GM21576 (cell line): ENCODE measurements around the gene ZC3H11A.
"Not testable (repeated sequence)": the region's sequence is repeated elsewhere in the genome, so short reads cannot be mapped to it uniquely, and the experiment has no call there.

ENCODE experiments used
- ATAC-seq: cut with Tn5 transposase; IDR thresholded peaks from one replicate; pipeline ENCODE4 v1.9.1; 2021; ENCODE audit warnings: mild to moderate bottlenecking, moderate library complexity; ENCODE audit not compliant: unreplicated experiment

ZC3H11A gene

DNA sequence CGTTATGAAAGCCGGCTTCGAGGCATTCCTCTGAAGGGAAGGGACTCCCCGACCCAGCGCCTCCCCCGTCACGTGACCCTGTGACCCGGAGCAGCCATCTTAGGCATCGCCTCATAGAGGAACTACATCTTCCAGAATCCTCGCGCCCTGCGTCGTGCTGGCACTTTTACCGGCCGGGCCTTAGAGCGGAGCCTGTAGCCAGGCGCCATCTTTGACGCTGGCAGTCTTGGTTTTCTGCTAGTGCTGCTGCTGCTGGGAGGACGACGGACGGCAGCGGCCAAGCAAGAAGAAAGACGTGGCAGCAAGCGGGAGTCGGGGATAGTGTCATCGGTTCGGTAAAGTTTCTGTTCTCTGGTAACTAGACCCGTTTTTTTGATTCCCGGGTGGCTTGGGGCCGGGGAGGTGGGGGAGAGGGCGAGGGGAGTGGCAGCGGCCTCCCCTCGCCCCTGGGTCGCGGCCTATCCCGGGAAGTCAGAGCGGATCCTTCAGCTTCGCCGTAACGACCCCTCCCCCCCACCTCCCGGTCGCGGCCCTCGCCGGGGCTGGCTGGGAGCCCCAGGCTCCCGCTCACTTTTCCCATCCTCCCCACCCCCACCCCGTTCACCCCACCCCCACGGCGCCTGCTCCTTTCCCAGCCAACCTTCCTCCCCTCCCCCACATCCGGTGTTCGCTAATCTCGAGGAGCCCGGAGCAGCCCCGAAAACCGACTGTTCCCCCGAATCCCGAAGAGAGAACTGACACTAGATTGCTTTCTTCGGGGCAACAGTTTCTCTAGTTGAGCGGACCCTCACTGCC lies at the start of gene ZC3H11A, which contains the start of gene ZBED6:
Gene ZC3H11A (plus strand): TSS at position 183 of the 795 bp plus-strand sequence. CDS start 21,448 bp downstream, outside the sequence.
Gene ZBED6 (plus strand): TSS at position 183 of the 795 bp plus-strand sequence. CDS start 1,900 bp downstream, outside the sequence.
- ATAC-seq = peak; percentile 98

DNA sequence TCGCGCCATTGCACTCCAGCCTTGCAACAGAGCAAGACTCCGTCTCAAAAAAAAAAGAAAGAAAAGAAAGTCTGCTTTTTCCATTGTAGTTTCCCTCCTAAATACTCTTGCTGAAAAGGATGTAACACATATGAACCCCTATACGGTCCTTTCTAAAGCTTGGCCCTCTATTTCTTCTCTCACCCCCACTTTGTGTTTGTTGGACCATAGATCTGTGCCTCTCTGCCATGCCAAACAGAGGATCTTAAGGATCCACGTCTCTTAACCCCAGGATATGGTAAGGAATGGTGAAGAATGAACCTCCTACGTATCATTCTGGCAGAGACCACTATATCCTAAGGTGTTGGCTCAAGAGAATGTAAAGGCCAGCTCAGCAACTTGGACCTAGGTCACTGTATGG lies 49.1 kb upstream of the ZC3H11A start:
- ATAC-seq = no peak

GRCh38 chr1:203751051-203751450 lies 44.4 kb upstream of the ZC3H11A start:
- ATAC-seq = no peak

DNA sequence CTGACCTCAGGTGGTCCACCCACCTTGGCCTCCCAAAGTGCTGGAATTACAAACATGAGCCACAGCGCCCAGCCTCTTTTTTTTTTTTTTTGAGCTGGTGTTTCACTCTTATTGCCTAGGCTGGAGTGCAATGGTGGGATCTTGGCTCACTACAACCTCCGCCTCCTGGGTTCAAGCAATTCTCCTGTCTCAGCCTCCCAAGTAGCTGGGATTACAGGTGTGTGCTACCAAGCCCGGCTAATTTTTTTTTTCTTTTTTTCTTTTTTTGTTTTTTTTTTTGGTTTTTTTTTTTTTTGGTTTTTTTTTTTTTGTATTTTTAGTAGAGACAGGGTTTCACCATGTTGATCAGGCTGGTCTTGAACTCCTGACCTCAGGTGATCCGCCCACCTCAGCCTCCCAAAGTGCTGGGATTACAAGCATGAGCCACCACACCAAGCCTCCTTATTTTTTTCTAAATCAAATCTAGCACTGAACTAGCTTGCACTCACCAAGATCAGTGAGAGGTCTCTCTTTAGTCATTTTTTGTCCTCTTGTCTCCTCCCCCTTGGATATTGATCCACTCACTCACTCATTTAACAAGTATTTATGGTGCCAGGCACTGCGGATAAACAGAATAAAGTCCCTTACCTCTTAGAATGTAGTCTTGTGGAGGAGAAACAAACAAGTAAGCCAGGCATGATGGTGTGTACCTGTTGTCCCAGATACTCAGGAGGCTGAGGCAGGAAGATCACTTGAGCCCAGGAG lies 43.6 kb upstream of the ZC3H11A start:
- ATAC-seq = not testable (repeated sequence)

DNA sequence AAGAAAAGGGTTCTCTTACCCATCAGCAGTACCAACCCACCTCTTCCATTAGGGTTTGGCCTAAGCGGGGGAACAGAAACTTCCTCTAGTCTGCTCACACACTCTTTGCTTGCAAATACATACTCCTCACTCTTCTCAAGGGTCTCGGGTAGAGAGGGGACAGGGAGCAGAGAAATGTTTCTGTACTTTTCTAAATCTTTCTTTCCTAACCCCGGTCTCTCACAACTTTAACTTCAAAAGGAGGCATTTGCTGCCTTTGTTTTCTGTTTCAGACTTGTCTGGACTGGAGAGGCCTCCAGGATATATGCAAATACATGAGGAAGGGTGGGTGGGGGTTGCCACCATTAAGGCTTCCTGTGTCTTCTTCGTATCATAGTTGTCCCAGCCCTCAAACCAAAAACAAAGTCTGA lies 41.0 kb upstream of the ZC3H11A start:
- peak; percentile 63 for ATAC-seq

DNA sequence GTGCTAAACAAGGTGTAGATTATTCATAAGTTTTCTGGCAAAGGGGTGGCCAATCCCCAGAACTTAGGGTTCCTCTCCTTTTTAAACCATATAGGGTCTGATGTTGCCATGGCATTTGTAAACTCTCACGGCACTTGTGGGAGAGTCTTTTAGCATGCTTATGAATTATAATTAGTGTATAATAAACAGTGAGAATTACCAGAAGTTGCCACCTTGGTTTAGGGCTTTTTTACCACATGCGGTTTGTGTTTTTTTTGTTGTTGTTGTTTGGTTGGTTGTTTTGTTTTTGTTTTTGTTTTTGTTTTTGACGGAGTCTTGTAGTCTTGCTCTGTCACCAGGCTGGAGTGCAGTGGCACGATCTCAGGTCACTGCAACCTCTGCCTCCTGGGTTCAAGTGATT lies 39.4 kb upstream of the ZC3H11A start:
- ATAC-seq = no peak

DNA sequence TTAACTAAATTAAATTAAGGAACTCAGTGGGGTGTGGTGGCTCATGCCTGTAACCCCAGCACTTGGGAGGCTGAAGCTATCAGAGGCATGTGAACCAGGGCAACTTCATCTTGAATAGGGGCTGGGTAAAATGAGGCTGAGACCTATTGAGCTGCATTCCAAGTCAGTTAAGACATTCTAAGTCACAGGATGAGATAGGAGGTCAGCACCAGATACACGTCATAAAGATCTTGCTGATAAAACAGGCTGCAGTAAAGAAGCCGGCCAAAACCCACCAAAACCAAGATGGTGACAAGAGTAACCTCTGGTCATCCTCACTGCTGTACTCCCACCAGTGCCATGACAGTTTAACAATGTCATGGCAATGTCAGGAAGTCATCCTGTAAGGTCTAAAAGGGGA lies 36.7 kb upstream of the ZC3H11A start:
- ATAC-seq = not testable (repeated sequence)

- no peak for ATAC-seq
These were observed 34.9 kb upstream of the ZC3H11A start for GRCh38 chr1:203760506-203760905.

DNA sequence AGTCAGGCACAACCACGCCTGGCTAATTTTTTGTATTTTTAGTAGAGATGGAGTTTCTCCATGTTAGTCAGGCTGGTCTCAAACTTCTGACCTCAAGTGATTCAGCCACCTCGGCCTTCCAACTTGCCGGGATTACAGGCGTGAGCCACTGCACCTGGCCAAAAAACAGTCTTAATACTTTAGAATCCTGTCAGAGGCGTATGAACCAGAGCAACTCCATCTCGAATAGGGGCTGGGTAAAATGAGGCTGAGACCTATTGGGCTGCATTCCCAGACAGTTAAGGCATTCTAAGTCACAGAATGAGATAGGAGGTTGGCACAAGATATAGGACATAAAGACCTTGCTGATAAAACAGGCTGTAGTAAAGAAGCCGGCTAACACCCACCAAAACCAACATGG lies 33.5 kb upstream of the ZC3H11A start:
- ATAC-seq = not testable (repeated sequence)

DNA sequence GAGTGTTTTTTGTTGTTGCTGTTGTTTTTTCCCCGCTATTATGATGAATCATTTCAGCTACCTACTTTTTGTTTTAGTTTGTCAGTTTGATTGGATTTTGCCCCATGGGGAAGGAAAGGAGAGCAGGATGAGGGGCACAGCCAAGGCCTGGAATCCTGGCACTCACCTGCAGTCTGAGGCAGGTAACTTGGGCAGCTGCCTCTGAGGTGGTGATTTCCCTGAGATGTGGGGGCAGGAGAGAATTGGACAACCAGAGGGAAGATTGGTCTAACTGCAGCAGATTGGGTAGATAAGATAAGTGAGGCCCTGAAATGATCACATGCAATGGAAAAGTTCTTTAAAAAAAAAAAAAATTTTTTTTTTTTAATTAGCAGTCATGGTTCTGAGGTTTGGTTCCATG lies 31.9 kb upstream of the ZC3H11A start:
- ATAC-seq = no peak

DNA sequence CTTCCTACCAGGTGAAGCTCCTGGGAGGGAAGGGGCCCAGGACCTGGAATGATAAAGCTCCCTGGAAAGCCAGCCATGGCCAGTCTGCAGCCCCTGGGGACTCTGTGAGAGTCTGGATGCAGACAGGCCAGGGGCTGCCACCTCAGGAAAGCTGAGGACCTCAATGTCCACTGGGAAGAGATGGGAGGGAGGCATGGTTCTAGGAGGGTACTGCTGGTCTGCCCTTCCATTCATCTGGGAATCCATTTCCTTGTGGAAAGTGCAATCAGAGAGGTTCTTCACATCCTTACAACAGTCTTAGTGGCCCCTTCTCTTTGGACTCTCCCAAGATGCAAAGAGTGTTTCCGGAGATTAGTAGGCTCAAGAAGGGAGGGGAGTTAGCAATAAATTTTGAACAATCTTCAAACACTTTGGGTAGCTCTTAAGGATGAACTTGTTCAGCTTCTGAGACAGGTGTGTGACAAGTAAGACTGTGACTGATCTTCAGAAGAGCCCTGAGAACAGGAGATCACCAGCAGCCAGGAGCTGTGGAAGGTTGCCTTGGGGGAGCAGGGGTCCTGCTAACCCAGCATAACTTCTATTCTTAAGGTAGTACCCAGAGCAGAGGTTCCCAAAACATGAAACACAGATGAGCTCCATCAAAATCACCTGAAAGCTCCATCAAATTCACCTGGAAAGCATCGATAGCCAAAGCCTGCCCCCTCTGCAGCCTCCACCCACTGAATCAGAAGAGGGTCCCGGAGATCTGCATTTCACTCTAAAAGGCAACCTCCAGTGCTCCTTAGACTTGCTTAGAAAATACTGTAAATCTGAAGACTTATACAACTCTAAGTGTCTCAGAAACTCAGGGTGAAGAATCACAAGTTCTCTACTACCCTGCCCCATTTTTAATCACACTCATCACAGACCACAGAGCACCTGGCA lies 31.1 kb upstream of the ZC3H11A start:
- no peak for ATAC-seq

DNA sequence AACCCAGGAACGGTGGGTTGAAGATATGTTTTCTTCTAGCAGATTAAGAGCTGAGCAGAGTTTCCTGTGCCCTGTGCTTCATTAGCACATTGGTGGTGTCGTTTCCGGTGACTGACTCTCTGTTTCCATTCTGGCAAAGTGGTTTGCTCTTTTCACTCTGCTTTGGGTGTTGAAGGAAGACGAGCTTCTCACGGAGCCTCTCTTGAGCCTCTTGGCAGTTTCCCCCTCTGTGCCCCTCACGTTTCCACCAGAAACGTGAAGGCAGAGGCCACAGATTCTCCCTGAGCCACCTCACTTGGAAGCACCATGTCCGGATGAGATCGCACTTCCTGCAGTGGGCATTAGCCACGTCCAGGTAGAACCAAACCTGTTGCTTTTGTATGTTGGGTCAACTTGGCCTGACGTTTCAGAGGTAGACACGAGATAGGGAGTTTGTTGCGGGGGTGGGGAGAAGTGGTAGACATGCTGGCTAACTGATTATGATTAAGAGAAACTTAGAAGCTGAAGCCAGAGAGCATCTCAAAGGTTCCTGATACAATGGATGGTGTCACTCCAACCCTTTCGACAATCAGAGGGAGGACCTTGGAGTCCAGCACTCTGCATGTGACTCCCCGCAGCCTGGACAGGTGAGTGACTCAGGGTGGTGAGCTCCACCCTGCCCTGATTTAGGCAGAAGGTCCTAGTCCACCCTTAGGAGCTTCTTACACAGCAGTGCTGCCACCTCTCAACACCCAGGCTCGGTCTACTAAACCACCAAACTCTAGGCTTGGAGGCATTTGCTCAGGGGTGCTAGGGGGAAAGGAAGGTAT lies 30.2 kb upstream of the ZC3H11A start, which contains the start of gene LAX1:
Gene LAX1 (plus strand): TSS at position 155 of the 809 bp plus-strand sequence. CDS start 383 bp downstream, at position 538.
- ATAC-seq = peak; percentile 88

- no peak for ATAC-seq
These were observed 27.2 kb upstream of the ZC3H11A start for GRCh38 chr1:203768256-203768655.

DNA sequence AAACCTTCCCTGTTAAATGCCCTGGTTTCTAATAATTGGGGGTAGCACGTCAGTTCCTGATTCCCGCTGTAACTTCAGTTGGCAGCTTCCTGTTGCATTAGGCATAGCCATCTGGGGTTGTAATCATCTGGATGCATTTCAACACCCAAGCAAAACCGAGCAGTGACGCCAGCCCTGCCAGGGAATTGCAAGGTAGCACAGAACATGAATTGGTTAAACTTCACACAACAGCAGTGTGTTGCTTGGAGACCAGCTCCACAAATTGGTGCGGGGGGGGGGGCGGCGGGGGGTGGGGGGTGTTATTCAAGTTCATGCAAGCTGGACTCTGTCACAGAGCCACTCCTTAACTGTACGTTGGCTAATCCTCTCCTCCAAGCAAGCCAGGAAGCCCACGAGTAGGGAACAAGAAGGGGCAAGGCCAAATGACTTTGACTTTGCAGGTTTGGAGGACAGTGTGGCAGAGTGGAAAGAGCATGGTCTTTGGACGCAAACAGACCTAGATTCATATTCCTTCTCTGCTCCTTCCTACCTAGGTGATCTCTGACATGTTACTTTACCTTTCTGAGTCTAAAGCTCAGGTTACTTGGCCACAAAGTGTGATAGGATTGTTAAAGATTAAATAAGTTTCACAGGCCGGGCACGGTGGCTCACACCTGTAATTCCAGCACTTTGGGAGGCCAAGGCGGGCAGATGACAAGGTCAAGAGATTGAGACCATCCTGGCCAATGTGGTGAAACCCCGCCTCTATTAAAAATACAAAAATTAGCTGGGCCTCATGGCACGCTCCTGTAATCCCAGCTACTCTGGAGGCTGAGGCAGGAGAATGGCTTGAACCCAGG lies 25.7 kb upstream of the ZC3H11A start:
- no peak for ATAC-seq

- no peak for ATAC-seq
These were observed 23.5 kb upstream of the ZC3H11A start for GRCh38 chr1:203771901-203772301.

DNA sequence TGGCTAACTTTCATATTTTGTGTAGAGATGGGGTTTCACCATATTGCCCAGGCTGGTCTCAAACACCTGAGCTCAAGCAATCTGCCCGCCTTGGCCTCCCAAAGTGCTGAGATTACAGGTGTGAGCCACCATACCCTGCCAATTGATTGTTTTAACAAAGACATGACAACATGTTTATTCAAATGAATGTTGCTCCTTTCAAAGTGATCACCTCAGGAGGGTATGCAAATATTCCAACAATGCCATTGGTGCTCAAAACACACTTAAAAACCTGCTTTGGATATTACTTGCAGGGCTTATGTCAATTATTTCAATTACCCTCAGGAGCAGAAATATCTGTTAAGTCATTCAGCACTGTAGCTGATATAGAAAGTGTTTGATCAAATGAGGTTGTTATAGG lies 22.6 kb upstream of the ZC3H11A start:
- ATAC-seq = no peak

DNA sequence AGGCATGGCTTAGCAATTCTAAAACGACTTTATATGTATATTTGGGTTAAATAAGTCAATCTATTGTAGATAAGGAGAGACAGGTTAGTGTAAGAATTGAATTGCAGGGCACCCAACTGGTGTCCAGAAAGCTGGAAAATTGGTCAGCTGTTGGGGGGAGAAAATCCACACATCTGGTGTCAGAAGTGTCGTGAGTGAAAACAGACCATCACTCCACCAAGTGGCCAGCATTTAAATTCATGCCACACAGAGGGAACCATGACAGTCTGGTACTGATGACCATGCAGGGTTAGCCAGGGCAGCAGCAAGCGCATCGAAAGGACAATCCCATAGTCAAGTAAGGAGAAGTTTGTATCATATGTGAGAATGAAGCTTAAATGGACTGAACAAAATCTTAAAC lies 18.8 kb upstream of the ZC3H11A start:
- no peak for ATAC-seq

DNA sequence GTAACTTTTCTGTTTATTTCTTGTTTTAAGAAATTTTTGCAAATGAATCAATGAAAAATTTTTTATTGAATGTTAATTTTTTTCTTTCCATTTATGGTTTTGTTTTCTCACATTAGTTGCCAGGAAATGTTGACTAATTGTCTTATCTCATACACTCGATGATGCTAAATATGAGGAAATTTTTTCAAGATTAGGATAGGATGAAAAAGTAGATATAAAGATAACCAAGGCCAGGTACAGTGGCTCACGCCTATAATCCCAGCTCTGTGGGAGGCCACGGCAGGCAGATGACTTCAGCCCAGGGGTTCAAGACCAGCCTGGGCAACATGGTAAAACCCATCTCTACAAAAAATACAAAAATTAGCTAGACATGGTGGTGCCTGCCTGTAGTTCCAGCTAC lies 17.8 kb upstream of the ZC3H11A start:
- ATAC-seq = no peak

DNA sequence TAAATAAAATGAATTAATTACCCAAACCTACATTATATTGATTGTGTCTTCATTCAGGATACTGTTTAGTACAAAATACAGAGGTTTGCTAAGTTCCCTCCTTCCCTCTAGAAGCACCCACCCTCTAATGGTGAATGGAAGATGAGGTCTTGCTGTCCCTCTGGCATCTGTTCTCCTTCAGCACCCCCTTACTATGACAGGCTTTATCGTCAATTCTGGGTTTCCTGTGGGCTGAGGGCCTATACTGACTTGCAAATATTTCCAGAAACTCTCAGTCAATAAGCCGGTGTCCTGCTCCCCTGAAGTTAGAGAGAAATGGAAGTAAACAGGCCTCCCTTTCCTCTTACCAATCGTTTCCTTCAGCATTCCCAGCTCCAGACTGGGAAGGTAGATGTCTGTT lies 17.3 kb upstream of the ZC3H11A start:
- no peak for ATAC-seq
